Measurements from ENCODE around the gene ANKRD24.
"Not testable (repeated sequence)": the region's sequence is repeated elsewhere in the genome, so short reads cannot be mapped to it uniquely, and the experiment has no call there.

ANKRD24 gene

GRCh38 chr19:4192537-4192936, 10.0 kb downstream of the ANKRD24 start:
- not testable (repeated sequence) for DNase-seq; H3K27ac ChIP-seq (ENCODE audit: low read length, poor library complexity, severe bottlenecking); H3K4me3 ChIP-seq (ENCODE audit: insufficient read depth in 1 of 2, low read depth in 1 of 2, low read length in 2 of 2); H3K4ac ChIP-seq (ENCODE audit: low read depth in 1 of 2, low read length in 2 of 2); H4K91ac ChIP-seq (ENCODE audit: low read length); H3K14ac ChIP-seq (ENCODE audit: low read length in 2 of 2); H3K9me3 ChIP-seq (ENCODE audit: control insufficient read depth, low read length); H2AFZ ChIP-seq (ENCODE audit: low read depth, low read length); H3K23ac ChIP-seq (ENCODE audit: low read length in 2 of 2); H3K4me1 ChIP-seq (ENCODE audit: control insufficient read depth, insufficient read depth, low read depth, low read length); H3K36me3 ChIP-seq (ENCODE audit: control insufficient read depth in 1 of 2, insufficient read depth in 2 of 2, low read depth in 1 of 2, low read length in 2 of 2); H3K18ac ChIP-seq (ENCODE audit: low read depth in 1 of 2, low read length in 2 of 2); H3K79me1 ChIP-seq (replicated peaks; ENCODE audit: low read length, poor library complexity, severe bottlenecking); H3K9ac ChIP-seq (ENCODE audit: low read length); H2BK12ac ChIP-seq (ENCODE audit: low read length in 2 of 2); H2BK120ac ChIP-seq (ENCODE audit: low read depth, low read length); H2BK5ac ChIP-seq (ENCODE audit: low read depth, low read length, poor library complexity, severe bottlenecking); H4K8ac ChIP-seq (ENCODE audit: low read length); H2AK5ac ChIP-seq (ENCODE audit: low read length, severe bottlenecking); H3K4me2 ChIP-seq (ENCODE audit: low read length, poor library complexity, severe bottlenecking); H2BK15ac ChIP-seq (ENCODE audit: low read depth, poor library complexity, severe bottlenecking)
- WGBS = 100% methylated on average over 2 of the region's 3 CpGs
- H3K27me3 ChIP-seq (ENCODE audit: control insufficient read depth in 1 of 2, insufficient read depth in 1 of 2, low read length in 2 of 2) = peaks cover 20 to 40% of the 10 kb centered on the region in 2 experiments

- no peak for DNase-seq
- Histone ChIP-seq H4K8ac (ENCODE audit: low read length) (no peak overlapping the region), H3K23ac (ENCODE audit: low read length in 2 of 2) (no peak overlapping the region), H3K4me1 (ENCODE audit: control insufficient read depth, insufficient read depth, low read depth, low read length) (peaks cover 5% of the 10 kb centered on the region), H3K14ac (ENCODE audit: low read length in 2 of 2) (no peak overlapping the region), H3K4ac (ENCODE audit: low read depth in 1 of 2, low read length in 2 of 2) (no peak overlapping the region), H2BK120ac (ENCODE audit: low read depth, low read length) (no peak overlapping the region), H3K36me3 (ENCODE audit: control insufficient read depth in 1 of 2, insufficient read depth in 2 of 2, low read depth in 1 of 2, low read length in 2 of 2) (no peaks in the 10 kb centered on the region), H3K4me3 (ENCODE audit: insufficient read depth in 1 of 2, low read depth in 1 of 2, low read length in 2 of 2) (no peak overlapping the region), H4K91ac (ENCODE audit: low read length) (no peak overlapping the region), H3K18ac (ENCODE audit: low read depth in 1 of 2, low read length in 2 of 2) (no peak overlapping the region), H2AFZ (ENCODE audit: low read depth, low read length) (no peak overlapping the region), H3K4me2 (ENCODE audit: low read length, poor library complexity, severe bottlenecking) (no peak overlapping the region), H3K79me1 (replicated peaks; ENCODE audit: low read length, poor library complexity, severe bottlenecking) (no peaks in the 10 kb centered on the region), H2AK5ac (ENCODE audit: low read length, severe bottlenecking) (no peak overlapping the region), H2BK15ac (ENCODE audit: low read depth, poor library complexity, severe bottlenecking) (no peak overlapping the region), H3K27me3 (ENCODE audit: control insufficient read depth in 1 of 2, insufficient read depth in 1 of 2, low read length in 2 of 2) (peaks cover 32 to 53% of the 10 kb centered on the region in 2 experiments), H3K9ac (ENCODE audit: low read length) (no peak overlapping the region), H2BK5ac (ENCODE audit: low read depth, low read length, poor library complexity, severe bottlenecking) (no peak overlapping the region), H3K27ac (ENCODE audit: low read length, poor library complexity, severe bottlenecking) (no peak overlapping the region), H3K9me3 (ENCODE audit: control insufficient read depth, low read length) (no peaks in the 10 kb centered on the region), H2BK12ac (ENCODE audit: low read length in 2 of 2) (no peak overlapping the region)
- 64% methylated on average over 6 of the region's 7 CpGs for WGBS
Measured at GRCh38 chr19:4194353-4194752, 11.9 kb downstream of the ANKRD24 start.

- no peak overlapping the region for H3K4me3 ChIP-seq (ENCODE audit: insufficient read depth in 1 of 2, low read depth in 1 of 2, low read length in 2 of 2)
- no peak overlapping the region for H3K4me2 ChIP-seq (ENCODE audit: low read length, poor library complexity, severe bottlenecking)
- H3K9ac ChIP-seq (ENCODE audit: low read length) = no peak overlapping the region
- no peak overlapping the region for H2BK15ac ChIP-seq (ENCODE audit: low read depth, poor library complexity, severe bottlenecking)
- H3K23ac ChIP-seq (ENCODE audit: low read length in 2 of 2) = no peak overlapping the region
- no peak overlapping the region for H3K4ac ChIP-seq (ENCODE audit: low read depth in 1 of 2, low read length in 2 of 2)
- no peak overlapping the region for H2AFZ ChIP-seq (ENCODE audit: low read depth, low read length)
- no peaks in the 10 kb centered on the region for H3K36me3 ChIP-seq (ENCODE audit: control insufficient read depth in 1 of 2, insufficient read depth in 2 of 2, low read depth in 1 of 2, low read length in 2 of 2)
- H3K18ac ChIP-seq (ENCODE audit: low read depth in 1 of 2, low read length in 2 of 2) = no peak overlapping the region
- peaks cover 4% of the 10 kb centered on the region for H3K4me1 ChIP-seq (ENCODE audit: control insufficient read depth, insufficient read depth, low read depth, low read length)
- no peak overlapping the region for H2BK12ac ChIP-seq (ENCODE audit: low read length in 2 of 2)
- H2BK120ac ChIP-seq (ENCODE audit: low read depth, low read length) = no peak overlapping the region
- DNase-seq = no peak
- WGBS = 76% methylated on average over 8 of the region's 8 CpGs
- no peak overlapping the region for H4K8ac ChIP-seq (ENCODE audit: low read length)
- H3K27ac ChIP-seq (ENCODE audit: low read length, poor library complexity, severe bottlenecking) = no peak overlapping the region
- H4K91ac ChIP-seq (ENCODE audit: low read length) = no peak overlapping the region
- H3K9me3 ChIP-seq (ENCODE audit: control insufficient read depth, low read length) = peaks cover 4% of the 10 kb centered on the region
- H2BK5ac ChIP-seq (ENCODE audit: low read depth, low read length, poor library complexity, severe bottlenecking) = no peak overlapping the region
- no peaks in the 10 kb centered on the region for H3K79me1 ChIP-seq (replicated peaks; ENCODE audit: low read length, poor library complexity, severe bottlenecking)
- H3K27me3 ChIP-seq (ENCODE audit: control insufficient read depth in 1 of 2, insufficient read depth in 1 of 2, low read length in 2 of 2) = peaks cover 48 to 70% of the 10 kb centered on the region in 2 experiments
- H3K14ac ChIP-seq (ENCODE audit: low read length in 2 of 2) = no peak overlapping the region
- H2AK5ac ChIP-seq (ENCODE audit: low read length, severe bottlenecking) = no peak overlapping the region
Measured at GRCh38 chr19:4196009-4196408, 13.5 kb downstream of the ANKRD24 start.

GRCh38 chr19:4196587-4197148, 14.2 kb downstream of the ANKRD24 start:
- no peak overlapping the region for H2BK12ac ChIP-seq (ENCODE audit: low read length in 2 of 2)
- H2BK15ac ChIP-seq (ENCODE audit: low read depth, poor library complexity, severe bottlenecking) = no peak overlapping the region
- no peak overlapping the region for H2AK5ac ChIP-seq (ENCODE audit: low read length, severe bottlenecking)
- no peak overlapping the region for H3K23ac ChIP-seq (ENCODE audit: low read length in 2 of 2)
- no peaks in the 10 kb centered on the region for H3K36me3 ChIP-seq (ENCODE audit: control insufficient read depth in 1 of 2, insufficient read depth in 2 of 2, low read depth in 1 of 2, low read length in 2 of 2)
- WGBS = 86% methylated on average over 22 of the region's 22 CpGs
- peak overlapping the region; percentile 22 for H4K91ac ChIP-seq (ENCODE audit: low read length)
- H2BK120ac ChIP-seq (ENCODE audit: low read depth, low read length) = no peak overlapping the region
- H3K9ac ChIP-seq (ENCODE audit: low read length) = no peak overlapping the region
- peaks cover 7% of the 10 kb centered on the region for H3K9me3 ChIP-seq (ENCODE audit: control insufficient read depth, low read length)
- no peak overlapping the region for H2BK5ac ChIP-seq (ENCODE audit: low read depth, low read length, poor library complexity, severe bottlenecking)
- no peaks in the 10 kb centered on the region for H3K79me1 ChIP-seq (replicated peaks; ENCODE audit: low read length, poor library complexity, severe bottlenecking)
- H3K4me2 ChIP-seq (ENCODE audit: low read length, poor library complexity, severe bottlenecking) = no peak overlapping the region
- no peak overlapping the region for H4K8ac ChIP-seq (ENCODE audit: low read length)
- no peak overlapping the region for H3K27ac ChIP-seq (ENCODE audit: low read length, poor library complexity, severe bottlenecking)
- H3K18ac ChIP-seq (ENCODE audit: low read depth in 1 of 2, low read length in 2 of 2) = no peak overlapping the region
- DNase-seq = no peak
- no peak overlapping the region for H3K4me3 ChIP-seq (ENCODE audit: insufficient read depth in 1 of 2, low read depth in 1 of 2, low read length in 2 of 2)
- peaks cover 55 to 77% of the 10 kb centered on the region in 2 experiments for H3K27me3 ChIP-seq (ENCODE audit: control insufficient read depth in 1 of 2, insufficient read depth in 1 of 2, low read length in 2 of 2)
- H2AFZ ChIP-seq (ENCODE audit: low read depth, low read length) = no peak overlapping the region
- no peak overlapping the region for H3K4ac ChIP-seq (ENCODE audit: low read depth in 1 of 2, low read length in 2 of 2)
- no peak overlapping the region for H3K14ac ChIP-seq (ENCODE audit: low read length in 2 of 2)
- H3K4me1 ChIP-seq (ENCODE audit: control insufficient read depth, insufficient read depth, low read depth, low read length) = peaks cover 3% of the 10 kb centered on the region

All from mesenchymal stem cell (in vitro differentiated cells and primary cell).